DND-41 (cell line): ENCODE data around the gene ZDHHC1.

Experiments used
- EZH2 ChIP-seq: IDR thresholded peaks from 3 replicates; pipeline ENCODE4 v1.6.1; 2012; ENCODE audit warnings: borderline replicate concordance, low read depth, mild to moderate bottlenecking, moderate library complexity, low read length, inconsistent platforms; ENCODE audit not compliant: severe bottlenecking
- TF ChIP-seq, protein P1 (sequence below): IDR thresholded peaks from 2 replicates; pipeline ENCODE4 v1.5.1; 2012; ENCODE audit warnings: borderline replicate concordance, low read length, moderate library complexity, mild to moderate bottlenecking; ENCODE audit not compliant: poor library complexity, severe bottlenecking; ENCODE audit errors: extremely low read depth

DNA sequence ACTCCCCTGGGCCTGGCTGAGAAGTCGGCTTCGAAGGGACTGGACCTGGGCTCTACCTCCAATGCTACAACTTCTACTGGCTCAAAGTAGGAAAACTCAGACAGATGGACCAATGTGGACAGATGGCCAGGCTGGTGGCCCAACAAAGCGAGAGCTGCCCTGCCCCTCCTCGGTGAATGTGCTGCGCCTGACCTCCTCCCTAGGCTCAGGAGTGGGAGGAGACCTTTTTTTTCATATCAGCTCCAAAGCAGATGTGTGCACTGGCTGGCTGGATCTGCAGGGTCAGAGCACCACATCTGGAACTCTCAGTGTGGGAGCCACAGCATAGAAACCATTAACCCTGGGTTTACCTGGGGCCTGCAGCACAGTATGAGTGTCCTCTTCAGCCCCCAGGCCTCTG lies 43.9 kb upstream of the ZDHHC1 start:
- no peak for TF ChIP-seq EZH2
- TF ChIP-seq, protein P1, sequence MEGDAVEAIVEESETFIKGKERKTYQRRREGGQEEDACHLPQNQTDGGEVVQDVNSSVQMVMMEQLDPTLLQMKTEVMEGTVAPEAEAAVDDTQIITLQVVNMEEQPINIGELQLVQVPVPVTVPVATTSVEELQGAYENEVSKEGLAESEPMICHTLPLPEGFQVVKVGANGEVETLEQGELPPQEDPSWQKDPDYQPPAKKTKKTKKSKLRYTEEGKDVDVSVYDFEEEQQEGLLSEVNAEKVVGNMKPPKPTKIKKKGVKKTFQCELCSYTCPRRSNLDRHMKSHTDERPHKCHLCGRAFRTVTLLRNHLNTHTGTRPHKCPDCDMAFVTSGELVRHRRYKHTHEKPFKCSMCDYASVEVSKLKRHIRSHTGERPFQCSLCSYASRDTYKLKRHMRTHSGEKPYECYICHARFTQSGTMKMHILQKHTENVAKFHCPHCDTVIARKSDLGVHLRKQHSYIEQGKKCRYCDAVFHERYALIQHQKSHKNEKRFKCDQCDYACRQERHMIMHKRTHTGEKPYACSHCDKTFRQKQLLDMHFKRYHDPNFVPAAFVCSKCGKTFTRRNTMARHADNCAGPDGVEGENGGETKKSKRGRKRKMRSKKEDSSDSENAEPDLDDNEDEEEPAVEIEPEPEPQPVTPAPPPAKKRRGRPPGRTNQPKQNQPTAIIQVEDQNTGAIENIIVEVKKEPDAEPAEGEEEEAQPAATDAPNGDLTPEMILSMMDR = no peak
